Uterus (tissue), 4 donors: ENCODE results near the gene GAGE12F. TPM values are rescaled to one million over a fixed set of nuclear protein-coding genes. Genes with fewer than 3 reads are reported as not detected.

Experiments used
- DNase-seq, 2 donors: peaks; one replicate each; pipeline ENCODE4 v3.0.0-alpha.2; 2019 to 2020
- H3K27ac ChIP-seq, 2 donors: fragments of 200-600 bp; sonication (generic); 1 replicate in 1 of 2; 2 replicates in 1 of 2; pipeline ENCODE4 v1.5.1; 2016 to 2018
- H3K27me3 ChIP-seq, 2 donors: fragments of 200-600 bp; sonication (generic); one replicate each; pipeline ENCODE4 v1.5.1; 2018 to 2019; ENCODE audit warnings: control low read depth in 1 of 2
- H3K36me3 ChIP-seq, 2 donors: fragments of 200-600 bp; sonication (generic); one replicate each; pipeline ENCODE4 v1.5.1; 2019; ENCODE audit warnings: control low read depth in 1 of 2
- H3K4me1 ChIP-seq, 2 donors: fragments of 200-600 bp; sonication (generic); one replicate each; pipeline ENCODE4 v1.5.1; 2018 to 2019; ENCODE audit warnings: control low read depth in 1 of 2
- H3K4me3 ChIP-seq, 2 donors: fragments of 200-600 bp; sonication (generic); 1 replicate in 1 of 2; 2 replicates in 1 of 2; pipeline ENCODE4 v1.5.1; 2018 to 2019; ENCODE audit warnings: mild to moderate bottlenecking in 1 of 2
- H3K9me3 ChIP-seq, 2 donors: fragments of 200-600 bp; sonication (generic); one replicate each; pipeline ENCODE4 v1.5.1; 2019; ENCODE audit warnings: control low read depth in 1 of 2
- CTCF ChIP-seq, 4 experiments: fragments of 200-600 bp in 2 of 4; fragments of 450-650 bp in 2 of 4; sonication (generic) in 2 of 4; IDR thresholded peaks; one replicate each; pipeline ENCODE4 v1.5.1; 2016 to 2019; ENCODE audit warnings: antibody characterized with exemption in 4 of 4, mild to moderate bottlenecking in 2 of 4, moderate library complexity in 1 of 4
- POLR2A ChIP-seq, 2 donors: fragments of 450-650 bp; IDR thresholded peaks; one replicate each; pipeline ENCODE4 v1.6.1; 2016; ENCODE audit warnings: antibody characterized with exemption in 2 of 2, mild to moderate bottlenecking in 1 of 2, moderate library complexity in 1 of 2
- intact Hi-C: fragments of 100-400 bp; cut with DNase I; formaldehyde crosslinking; loops from one replicate; pipeline ENCODE4 v1.15.1; 2023; ENCODE audit warnings: low total_unique reads
- small RNA-seq: library from RNA; depleted of rRNA; stranded (forward); fragments of <200 nt; gene quantifications from one replicate; pipeline ENCODE3, GENCODE V24; 2016
- total RNA-seq, 4 donors: library from RNA; depleted of rRNA in 3 of 4; stranded (reverse); fragments of >200 nt in 3 of 4; gene quantifications; one replicate each; pipeline versions ENCODE4 v1.1.0 to v1.2.4, GENCODE V29; 2014 to 2023
- donor health status: DM: yes; HTN: yes; CAD: no.

Gene GAGE12F
- total RNA-seq, 4 donors from 2014 or later = not detected

DNA sequence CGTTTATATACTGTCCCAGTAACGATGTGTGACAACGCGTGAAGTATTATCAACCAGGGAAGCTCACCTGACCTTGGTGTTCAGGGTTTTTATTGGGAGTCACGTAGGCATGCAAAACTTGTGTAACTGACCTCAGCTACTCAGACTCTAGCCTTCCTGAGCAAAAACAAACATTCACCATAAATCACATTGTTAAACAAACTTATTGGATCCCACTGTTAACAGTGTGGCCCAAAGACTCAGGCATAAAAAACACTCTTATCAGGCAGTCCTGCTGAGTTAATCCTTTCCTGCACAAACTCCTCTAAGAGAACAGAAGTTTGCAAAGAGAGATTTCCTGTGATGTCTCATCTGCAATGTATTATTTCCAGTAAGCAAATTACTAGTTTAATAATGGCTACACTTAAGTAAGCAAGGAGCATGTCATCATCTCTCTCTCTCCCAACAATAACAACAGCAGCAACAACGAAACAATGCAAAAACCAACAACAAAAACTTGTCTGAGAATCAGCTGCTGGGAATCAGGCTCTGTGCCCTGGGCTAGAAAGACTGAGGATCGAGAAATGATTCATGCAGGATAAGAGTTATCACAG lies 50.2 kb downstream of the GAGE12F start:
- Histone ChIP-seq H3K36me3 (no peaks in the 10 kb centered on the region), H3K9me3 (no peaks in the 10 kb centered on the region), H3K4me1 (no peaks in the 10 kb centered on the region), H3K4me3 (no peak overlapping the region), H3K27ac (no peak overlapping the region), H3K27me3 (no peaks in the 10 kb centered on the region)
- intact Hi-C loops = no loop called here
- no peak for DNase-seq
- TF ChIP-seq POLR2A (IDR thresholded peaks at IDR 0.05) (no peak), CTCF (IDR thresholded peaks at IDR 0.05) (no peak)

Small RNA genes lying within 50 kb of the gene (small RNA-seq; reads per million reads assigned to genes)
- gene GAGE12B = not detected

Other genes starting within 250 kb of the GAGE12F start
- not detected for gene GAGE12J, start 238.8 kb upstream of the GAGE12F start, total RNA-seq
- gene GAGE13, start 229.3 kb upstream of the GAGE12F start, total RNA-seq = not detected
- not detected for gene GAGE12C, start 28.7 kb upstream of the GAGE12F start, total RNA-seq
- gene GAGE12D, start 19.1 kb upstream of the GAGE12F start, total RNA-seq = not detected
- not detected for gene GAGE12E, start 9.6 kb upstream of the GAGE12F start, total RNA-seq
- gene GAGE12G, start 9.6 kb downstream of the GAGE12F start, total RNA-seq = not detected
- gene GAGE12H, start 19.1 kb downstream of the GAGE12F start, total RNA-seq = not detected
- not detected for gene GAGE2A, start 28.7 kb downstream of the GAGE12F start, total RNA-seq
- gene GAGE1, start 38.2 kb downstream of the GAGE12F start, total RNA-seq = not detected
- not detected for gene PAGE1, start 135.1 kb downstream of the GAGE12F start, total RNA-seq